ENCODE data around the gene WDR74. TPM values are rescaled to one million over a fixed set of nuclear protein-coding genes. Genes with fewer than 3 reads are reported as not detected.

WDR74 gene
- total and polyA plus RNA-seq, 2 of the 13 experiments (the other 11 are each of a cell fraction or from before 2014, with no cell fraction given) = 77.0 to 83.3 TPM

DNA sequence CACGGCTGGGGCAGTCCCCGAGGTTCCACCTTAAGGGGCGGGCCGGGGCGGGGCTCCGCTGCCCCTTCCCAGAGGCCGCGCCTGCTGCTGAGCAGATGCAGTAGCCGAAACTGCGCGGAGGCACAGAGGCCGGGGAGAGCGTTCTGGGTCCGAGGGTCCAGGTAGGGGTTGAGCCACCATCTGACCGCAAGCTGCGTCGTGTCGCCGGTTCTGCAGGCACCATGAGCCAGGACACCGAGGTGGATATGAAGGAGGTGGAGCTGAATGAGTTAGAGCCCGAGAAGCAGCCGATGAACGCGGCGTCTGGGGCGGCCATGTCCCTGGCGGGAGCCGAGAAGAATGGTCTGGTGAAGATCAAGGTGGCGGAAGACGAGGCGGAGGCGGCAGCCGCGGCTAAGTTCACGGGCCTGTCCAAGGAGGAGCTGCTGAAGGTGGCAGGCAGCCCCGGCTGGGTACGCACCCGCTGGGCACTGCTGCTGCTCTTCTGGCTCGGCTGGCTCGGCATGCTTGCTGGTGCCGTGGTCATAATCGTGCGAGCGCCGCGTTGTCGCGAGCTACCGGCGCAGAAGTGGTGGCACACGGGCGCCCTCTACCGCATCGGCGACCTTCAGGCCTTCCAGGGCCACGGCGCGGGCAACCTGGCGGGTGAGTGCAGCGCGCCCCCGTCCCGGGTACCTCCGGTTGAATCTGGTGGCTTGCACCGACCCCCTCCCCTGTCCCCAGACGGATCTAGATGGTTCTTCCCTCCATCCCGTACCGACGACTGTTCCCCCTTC is 41.6 kb upstream of the WDR74 start, which contains the start of gene SLC3A2 (continued):
- TF ChIP-seq, protein P1, sequence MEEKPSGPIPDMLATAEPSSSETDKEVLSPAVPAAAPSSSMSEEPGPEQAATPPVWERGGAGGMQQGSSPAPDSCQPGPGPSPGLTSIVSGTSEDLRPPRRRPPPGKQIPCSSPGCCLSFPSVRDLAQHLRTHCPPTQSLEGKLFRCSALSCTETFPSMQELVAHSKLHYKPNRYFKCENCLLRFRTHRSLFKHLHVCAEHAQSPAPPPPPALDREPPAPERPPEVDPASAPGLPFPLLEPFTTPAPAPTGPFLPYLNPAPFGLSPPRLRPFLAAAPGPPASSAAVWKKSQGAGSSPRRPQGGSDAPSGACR (CRISPR knock-in tag; IDR thresholded peaks at IDR 0.05) = peak; percentile 91
- TF ChIP-seq ZNF816 (CRISPR knock-in tag; IDR thresholded peaks at IDR 0.05; ENCODE audit: borderline replicate concordance) = no peak
- TF ChIP-seq ZNF468 (CRISPR knock-in tag; IDR thresholded peaks at IDR 0.05) = no peak
- no peak for TF ChIP-seq ZNF570 (CRISPR knock-in tag; IDR thresholded peaks at IDR 0.05; ENCODE audit: borderline replicate concordance)
- TF ChIP-seq, protein P2, sequence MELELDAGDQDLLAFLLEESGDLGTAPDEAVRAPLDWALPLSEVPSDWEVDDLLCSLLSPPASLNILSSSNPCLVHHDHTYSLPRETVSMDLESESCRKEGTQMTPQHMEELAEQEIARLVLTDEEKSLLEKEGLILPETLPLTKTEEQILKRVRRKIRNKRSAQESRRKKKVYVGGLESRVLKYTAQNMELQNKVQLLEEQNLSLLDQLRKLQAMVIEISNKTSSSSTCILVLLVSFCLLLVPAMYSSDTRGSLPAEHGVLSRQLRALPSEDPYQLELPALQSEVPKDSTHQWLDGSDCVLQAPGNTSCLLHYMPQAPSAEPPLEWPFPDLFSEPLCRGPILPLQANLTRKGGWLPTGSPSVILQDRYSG (CRISPR knock-in tag; IDR thresholded peaks at IDR 0.05) = 0 out of 2 replicates have a peak, but pooled peaks have one; percentile 21
- TF ChIP-seq MED8 (CRISPR knock-in tag; IDR thresholded peaks at IDR 0.05; ENCODE audit: insufficient replicate concordance) = no peak
- TF ChIP-seq ZNF747 (CRISPR knock-in tag; IDR thresholded peaks at IDR 0.05; ENCODE audit: borderline replicate concordance) = peak; percentile 48; the same call in 1 of the 2 replicates

DNA sequence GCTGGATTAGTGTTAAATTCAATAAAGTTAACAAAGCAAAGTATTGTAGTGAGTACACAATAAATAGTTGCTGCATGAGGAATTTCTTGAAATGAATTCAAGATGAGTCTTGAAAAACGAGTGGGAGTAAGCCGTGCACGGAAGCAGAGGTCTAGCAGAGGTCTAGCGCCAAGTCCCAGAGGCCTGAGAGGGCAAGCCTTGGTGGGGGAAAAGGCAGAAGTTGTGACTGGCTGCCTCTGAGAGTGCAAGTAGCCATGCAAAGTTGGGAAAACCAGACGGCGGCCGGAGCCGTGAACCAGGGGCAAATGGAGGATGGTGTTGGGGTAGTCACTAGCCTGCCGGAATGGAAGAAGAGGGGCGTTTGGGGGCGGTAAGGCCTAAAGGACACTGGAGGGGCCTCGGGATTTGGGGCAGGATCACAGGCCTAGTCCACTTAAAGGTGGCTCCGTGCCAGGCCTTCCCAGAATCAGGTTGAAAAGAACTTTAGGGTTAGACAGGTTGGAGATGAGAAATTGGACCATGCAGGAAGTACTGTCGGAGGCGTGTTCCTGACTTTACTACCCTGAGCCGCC is 40.9 kb upstream of the WDR74 start:
- Histone ChIP-seq H3K9me3 (ENCODE audit: low read length) (no peaks in the 10 kb centered on the region), H3K4me3 (replicated peaks in 1 of 3; ENCODE audit: insufficient read depth in 1 of 3, low read depth in 2 of 3, low read length in 3 of 3) (peak overlapping the region; percentile 92 to 99 (median 94)), H3K27me3 (ENCODE audit: control insufficient read depth in 1 of 2, insufficient read depth in 2 of 2, low read length in 2 of 2) (no peaks in the 10 kb centered on the region; a peak in 1 of 5 replicates), H2AFZ (ENCODE audit: low read length) (no peak overlapping the region), H3K4me2 (ENCODE audit: low read depth, low read length) (peak overlapping the region; percentile 81), H3K36me3 (replicated peaks in 1 of 2; ENCODE audit: control insufficient read depth in 1 of 2, insufficient read depth in 2 of 2, low read length in 2 of 2) (peaks cover 17 to 60% of the 10 kb centered on the region in 2 experiments), H3K4me1 (ENCODE audit: insufficient read depth, low read length) (peaks cover 56% of the 10 kb centered on the region), H4K20me1 (ENCODE audit: insufficient read depth, low read length) (peaks cover 14% of the 10 kb centered on the region; the same call in 1 of the 2 replicates), H3K79me2 (ENCODE audit: insufficient read depth, low read length) (peaks cover 64% of the 10 kb centered on the region), H3K9ac (ENCODE audit: insufficient read depth, low read depth, low read length) (peak overlapping the region; percentile 92), H3K27ac (ENCODE audit: extremely low read length, insufficient read depth, low read length) (peak overlapping the region; percentile 93)
- FAIRE-seq = no peak
- no TSS peak for BruUV-seq (replicated peaks)
- in situ Hi-C loops (cut with HindIII; ENCODE audit: extremely low pct_ligation_motif_present, low pct_unique_long_range_greater_than_20kb) (no loop called here), intact Hi-C loops (cut with micrococcal nuclease; ENCODE audit: unreplicated experiment) (loop anchor here (2.0 kb wide), 1 partner anchor 94 kb away; the partner anchor contains the start of gene TMEM179B)
- ChIA-PET POLR2A (interaction anchor here (1.1 to 5.8 kb wide), 9 partner anchors 10 to 887 kb away, joined by 4 to 90 read pairs (median 15); partner anchors contain the start of genes STX5, TEX54, WDR74 and ZBTB3), CTCF (ENCODE audit: low intra/inter-chr PET ratio, low total read pairs) (no interaction called here)
- WGBS (ENCODE audit: low lambda C conversion rate) = 6% methylated on average over 13 of the region's 16 CpGs
- peak; percentile 44 for ATAC-seq
- DNase-seq (ENCODE audit: low spot score) = no peak
- TF ChIP-seq ZSCAN30 (CRISPR knock-in tag; IDR thresholded peaks at IDR 0.05) (no peak), FLYWCH1 (CRISPR knock-in tag; IDR thresholded peaks at IDR 0.05) (no peak), ZBTB20 (CRISPR knock-in tag; IDR thresholded peaks at IDR 0.05; ENCODE audit: borderline replicate concordance, low read depth) (no peak), ZNF136 (CRISPR knock-in tag; IDR thresholded peaks at IDR 0.05; ENCODE audit: low read depth) (no peak), NFYB (CRISPR knock-in tag; IDR thresholded peaks at IDR 0.05) (no peak), ZNF563 (CRISPR knock-in tag; IDR thresholded peaks at IDR 0.05) (no peak)
- TF ChIP-seq, protein P3, sequence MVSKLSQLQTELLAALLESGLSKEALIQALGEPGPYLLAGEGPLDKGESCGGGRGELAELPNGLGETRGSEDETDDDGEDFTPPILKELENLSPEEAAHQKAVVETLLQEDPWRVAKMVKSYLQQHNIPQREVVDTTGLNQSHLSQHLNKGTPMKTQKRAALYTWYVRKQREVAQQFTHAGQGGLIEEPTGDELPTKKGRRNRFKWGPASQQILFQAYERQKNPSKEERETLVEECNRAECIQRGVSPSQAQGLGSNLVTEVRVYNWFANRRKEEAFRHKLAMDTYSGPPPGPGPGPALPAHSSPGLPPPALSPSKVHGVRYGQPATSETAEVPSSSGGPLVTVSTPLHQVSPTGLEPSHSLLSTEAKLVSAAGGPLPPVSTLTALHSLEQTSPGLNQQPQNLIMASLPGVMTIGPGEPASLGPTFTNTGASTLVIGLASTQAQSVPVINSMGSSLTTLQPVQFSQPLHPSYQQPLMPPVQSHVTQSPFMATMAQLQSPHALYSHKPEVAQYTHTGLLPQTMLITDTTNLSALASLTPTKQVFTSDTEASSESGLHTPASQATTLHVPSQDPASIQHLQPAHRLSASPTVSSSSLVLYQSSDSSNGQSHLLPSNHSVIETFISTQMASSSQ (IDR thresholded peaks at IDR 0.05; ENCODE audit: low read depth) = 0 out of 2 replicates have a peak, but pooled peaks have one; percentile 10
- TF ChIP-seq, protein P3 (CRISPR knock-in tag; IDR thresholded peaks at IDR 0.05; ENCODE audit: borderline replicate concordance) = no peak

Measured in HepG2 (cell line).